Stimulated activated CD8-positive, alpha-beta memory T cell treated with anti-CD3 and anti-CD28 coated beads, Interleukin-7, amount 100 ng/mL, for 4 hours (primary cell): Measurements from ENCODE around the gene ZNF182.
"Not testable (repeated sequence)": the region's sequence is repeated elsewhere in the genome, so short reads cannot be mapped to it uniquely, and the experiment has no call there.

Experiments used
- DNase-seq, 2 donors: peaks; one replicate each; pipeline ENCODE4 v3.0.0-alpha.2; 2020; ENCODE audit warnings: low read depth in 2 of 2

The ZNF182 gene

GRCh38 chrX:48001260-48001659 lies 2.5 kb downstream of the ZNF182 start:
- no peak for DNase-seq

- no peak for DNase-seq
Observed at GRCh38 chrX:47992669-47993068, 11.1 kb downstream of the ZNF182 start.

- no peak for DNase-seq
Observed at GRCh38 chrX:47992095-47992380, 11.8 kb downstream of the ZNF182 start.

DNA sequence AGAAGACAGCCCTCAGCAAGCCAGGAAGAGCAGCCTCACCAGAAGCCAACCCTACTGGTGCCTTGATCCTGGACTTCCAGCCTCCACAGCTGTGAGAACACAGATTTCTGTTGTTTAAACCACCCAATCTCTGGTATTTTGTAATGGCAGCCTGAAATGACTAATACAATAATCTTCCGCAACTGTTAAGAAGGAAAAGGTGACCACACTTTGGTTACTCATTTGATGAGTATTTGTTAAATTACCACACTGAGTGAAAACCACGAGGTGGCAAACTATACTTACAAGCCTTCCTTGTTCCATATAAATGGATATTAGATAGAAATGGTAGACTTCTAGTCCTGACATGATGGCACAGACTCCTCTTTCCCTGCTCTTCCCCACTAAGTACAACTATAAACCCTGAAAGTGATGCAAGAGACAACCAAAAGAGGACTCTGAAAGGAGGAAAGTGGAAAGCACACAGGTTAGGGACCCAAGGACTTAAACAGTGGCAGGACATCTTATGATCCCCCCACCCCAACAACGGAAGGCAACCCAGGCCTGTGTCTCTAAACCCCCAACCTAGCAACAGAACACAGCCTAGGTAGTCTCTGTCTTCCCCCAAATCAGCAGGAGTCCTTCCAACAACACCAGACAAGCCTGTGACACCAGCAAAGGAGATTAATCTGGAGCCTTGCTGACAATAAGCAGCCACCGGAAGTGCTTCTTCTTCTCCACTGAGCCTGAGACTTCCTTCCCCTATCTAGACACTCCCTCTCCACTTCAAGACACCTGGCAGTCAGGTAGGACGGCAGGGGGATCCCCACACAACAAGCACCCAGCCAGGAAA lies 12.3 kb downstream of the ZNF182 start:
- DNase-seq = no peak

DNA sequence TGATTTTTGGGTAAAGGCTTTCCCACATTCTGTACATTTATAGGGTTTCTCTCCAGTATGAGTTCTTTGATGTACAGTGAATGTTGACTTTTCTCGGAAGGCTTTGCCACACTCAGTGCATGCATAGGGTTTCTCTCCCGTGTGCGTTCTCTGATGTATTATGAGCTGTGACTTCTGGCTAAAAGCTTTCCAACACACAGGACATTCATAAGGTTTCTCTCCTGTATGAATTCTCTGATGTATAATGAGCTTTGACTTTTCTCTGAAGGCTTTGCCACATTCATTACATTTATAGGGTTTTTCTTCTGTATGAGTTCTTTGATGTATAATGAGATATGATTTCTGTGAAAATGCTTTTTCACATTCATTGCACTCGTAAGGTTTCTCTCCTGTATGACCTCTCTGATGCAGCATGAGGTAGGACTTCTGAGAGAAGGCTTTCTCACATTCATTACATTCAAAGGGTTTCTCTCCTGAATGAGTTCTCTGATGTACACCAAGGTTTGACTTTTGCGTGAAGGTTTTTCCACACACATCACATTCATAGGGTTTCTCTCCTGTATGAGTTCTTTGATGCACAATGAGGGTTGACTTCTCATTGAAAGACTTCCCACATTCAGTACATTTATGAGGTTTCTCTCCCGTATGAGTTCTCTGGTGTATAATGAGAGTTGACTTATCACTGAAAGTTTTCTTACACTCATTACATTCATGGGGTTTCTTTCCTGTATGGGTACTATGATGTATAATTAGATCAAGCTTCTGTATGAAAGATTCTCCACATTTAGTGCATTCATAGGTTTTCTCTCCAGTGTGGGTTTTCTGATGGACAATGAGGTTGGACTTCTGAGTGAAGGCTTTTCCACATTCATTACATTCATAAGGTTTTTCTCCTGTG lies 27.3 kb downstream of the ZNF182 start:
- DNase-seq = no peak

DNA sequence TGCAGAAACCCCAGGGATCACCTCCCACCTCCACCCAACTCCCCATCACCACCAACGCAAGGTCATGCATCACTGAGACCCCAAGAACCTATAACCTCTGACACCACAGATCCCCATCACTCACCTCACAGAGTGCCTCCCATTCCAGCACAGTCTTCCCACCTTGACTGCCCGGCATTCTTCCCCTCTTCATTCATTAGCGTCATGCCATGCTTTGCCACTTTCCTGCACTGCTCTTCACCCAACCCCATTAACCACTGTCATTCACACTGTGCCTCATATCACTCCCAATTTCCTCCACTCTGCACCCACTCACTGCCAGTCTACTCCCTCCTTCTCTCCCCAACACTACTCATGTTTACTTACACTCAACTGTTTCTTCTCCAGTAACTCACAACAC lies 30.6 kb downstream of the ZNF182 start:
- no peak for DNase-seq

DNA sequence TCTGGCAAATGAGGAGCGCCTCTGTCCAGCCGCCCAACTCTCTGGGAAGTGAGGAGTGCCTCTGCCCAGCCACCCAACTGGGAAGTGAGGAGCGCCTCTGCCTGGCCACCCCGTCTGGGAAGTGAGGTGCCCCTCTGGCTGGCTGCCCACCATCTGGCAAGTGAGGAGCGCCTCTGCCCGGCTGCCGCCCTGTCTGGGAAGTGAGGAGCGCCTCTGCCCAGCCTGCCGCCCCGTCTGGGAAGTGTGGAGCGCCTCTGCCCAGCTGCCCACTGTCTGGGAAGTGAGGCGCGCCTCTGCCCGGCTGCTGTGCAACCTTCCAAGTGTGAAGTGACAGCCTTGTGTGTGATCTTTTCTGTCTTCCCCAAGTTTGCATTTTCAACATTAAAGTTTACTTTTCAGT lies 38.3 kb downstream of the ZNF182 start:
- not testable (repeated sequence) for DNase-seq

DNA sequence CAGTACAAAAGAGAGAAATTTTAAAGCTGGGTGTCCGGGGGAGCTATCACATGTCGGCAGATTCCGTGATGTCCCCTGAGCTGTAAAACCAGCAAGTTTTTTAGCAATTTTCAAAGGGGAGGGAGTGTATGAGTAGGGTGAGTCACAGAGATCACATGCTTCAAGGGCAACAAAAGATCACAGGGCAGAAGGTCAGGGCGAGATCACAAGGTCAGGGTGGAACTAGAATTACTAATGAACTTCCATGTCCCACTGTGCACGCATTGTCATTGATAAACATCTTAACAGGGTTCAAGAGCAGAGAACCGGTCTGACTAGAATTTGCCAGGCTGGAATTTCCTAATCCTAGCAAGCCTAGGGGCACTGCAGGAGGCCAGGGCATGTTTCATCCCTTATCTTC lies 42.0 kb downstream of the ZNF182 start:
- not testable (repeated sequence) for DNase-seq

DNA sequence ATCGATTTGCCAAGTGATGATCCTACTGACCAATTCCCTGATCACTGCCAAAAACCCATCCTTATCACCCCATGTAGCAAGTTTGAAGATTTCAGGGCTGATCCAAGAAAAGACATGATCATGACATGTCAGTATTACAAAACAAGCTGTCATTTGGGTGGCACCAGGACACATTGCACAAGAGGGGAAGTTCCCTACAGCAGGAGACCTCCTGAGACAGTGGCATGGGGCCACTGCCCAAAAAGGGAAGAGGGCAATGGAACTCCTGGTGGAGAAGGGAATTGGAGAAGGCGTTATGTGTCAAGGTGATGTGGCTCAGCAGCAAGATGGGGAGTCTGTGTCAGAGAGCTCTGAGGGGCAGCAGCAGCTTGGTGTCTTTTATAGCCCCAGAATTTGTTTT lies 43.4 kb downstream of the ZNF182 start:
- DNase-seq = no peak

DNA sequence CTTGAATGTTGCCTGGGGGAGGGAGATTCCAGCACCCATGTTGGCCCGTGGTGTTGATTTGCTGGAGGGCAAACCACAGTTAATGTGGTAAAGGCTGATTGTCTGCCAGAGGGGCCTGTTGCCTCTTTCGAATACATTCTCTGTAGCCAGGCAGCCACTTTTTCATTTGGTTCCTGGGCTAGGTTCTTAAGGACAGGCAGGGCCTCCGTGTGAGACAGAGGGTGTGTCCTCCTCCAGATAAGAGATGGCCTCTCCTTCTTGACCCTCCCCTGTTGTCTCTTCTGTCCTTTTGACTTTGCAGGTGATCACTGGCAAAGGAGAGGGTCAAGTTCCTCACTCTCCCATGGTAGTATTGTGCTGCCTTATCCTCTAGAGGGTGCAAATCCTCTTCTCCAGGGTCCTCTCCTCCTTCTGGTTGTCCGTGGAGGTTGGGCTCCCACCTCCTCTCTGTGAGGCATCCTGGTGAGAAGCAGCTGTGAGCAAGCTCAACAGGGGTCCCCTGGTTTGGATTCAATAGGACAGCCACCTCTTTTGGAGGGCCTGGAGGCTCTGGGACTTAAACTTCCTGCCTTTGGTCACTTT lies 44.9 kb downstream of the ZNF182 start:
- no peak for DNase-seq

GRCh38 chrX:47958206-47958605 lies 45.6 kb downstream of the ZNF182 start:
- DNase-seq = not testable (repeated sequence)

DNA sequence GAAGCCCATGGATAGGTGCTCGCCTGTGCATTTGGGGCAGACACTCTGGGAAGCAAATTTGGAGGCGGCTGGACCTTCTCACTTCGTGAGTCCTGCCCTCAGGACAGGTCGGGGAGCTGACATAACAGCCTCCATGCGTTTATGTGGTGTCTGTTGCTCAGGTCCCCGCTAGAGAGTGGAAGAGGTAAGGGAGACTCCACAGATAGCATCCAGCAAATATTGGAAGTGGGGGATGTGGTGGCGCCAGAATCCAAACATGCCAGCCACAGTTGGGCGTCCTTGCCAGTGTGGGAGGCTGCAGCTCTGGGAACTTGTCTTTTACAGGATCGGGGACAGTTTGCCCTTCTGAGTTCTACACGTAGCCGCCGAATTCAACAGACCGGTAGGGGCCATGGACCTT lies 47.8 kb downstream of the ZNF182 start:
- no peak for DNase-seq

DNA sequence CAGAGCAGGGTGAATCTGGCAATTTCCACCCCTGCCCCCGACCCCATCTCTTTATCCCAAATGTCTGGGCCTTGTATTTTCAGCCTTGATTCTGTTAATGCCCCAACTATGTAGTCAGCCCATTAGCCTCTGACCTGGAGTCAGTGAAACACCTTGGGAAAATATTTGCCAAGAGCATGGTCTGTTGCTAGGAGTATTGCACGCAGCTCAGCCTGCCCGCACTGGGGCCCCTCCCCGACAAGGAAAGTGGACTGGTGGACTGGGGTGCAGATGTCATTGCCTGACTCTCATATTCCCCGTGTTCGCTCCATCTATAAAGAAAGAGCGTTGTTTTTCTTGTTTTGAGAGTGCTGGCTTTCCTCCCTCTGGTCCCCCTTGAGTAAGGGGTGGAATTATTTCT lies 48.5 kb downstream of the ZNF182 start:
- not testable (repeated sequence) for DNase-seq

- DNase-seq = no peak
Observed at GRCh38 chrX:47941423-47941822, 62.4 kb downstream of the ZNF182 start.

DNA sequence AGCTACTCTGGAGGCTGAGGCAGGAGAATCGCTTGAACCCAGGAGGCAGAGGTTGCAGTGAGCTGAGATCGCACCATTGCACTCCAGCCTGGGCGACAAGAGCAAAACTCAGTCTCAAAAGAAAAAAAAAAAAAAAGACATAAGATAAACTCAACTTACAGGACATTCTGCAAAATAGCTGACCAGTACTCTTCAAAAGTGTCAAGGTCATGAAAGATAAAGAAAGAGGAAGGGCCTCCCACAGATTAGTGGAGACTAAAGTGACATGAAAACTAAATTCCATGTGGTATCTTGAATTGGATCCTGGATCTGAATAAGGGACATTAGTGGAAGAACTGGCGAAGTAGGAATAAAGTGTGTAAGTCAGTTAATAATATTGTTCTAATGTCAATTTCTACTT lies 63.3 kb downstream of the ZNF182 start:
- no peak for DNase-seq

DNA sequence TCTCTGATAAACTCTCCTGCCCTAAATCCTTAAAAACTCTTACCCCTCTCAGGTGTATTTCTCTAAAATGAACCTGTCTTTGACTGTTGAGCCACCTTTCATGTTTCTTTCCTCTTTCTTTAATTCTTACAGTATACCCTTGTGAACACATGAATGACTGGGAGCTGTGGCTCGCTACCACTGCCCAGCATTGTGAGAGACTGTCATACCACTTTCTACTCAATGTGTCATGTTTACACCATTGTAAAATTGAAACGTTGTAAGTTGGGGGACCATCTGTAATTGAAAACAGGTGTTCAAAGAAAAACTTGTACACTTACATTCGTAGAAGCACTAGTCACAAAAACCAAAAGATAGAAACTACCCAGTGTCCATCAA lies 66.9 kb downstream of the ZNF182 start:
- DNase-seq = no peak

DNA sequence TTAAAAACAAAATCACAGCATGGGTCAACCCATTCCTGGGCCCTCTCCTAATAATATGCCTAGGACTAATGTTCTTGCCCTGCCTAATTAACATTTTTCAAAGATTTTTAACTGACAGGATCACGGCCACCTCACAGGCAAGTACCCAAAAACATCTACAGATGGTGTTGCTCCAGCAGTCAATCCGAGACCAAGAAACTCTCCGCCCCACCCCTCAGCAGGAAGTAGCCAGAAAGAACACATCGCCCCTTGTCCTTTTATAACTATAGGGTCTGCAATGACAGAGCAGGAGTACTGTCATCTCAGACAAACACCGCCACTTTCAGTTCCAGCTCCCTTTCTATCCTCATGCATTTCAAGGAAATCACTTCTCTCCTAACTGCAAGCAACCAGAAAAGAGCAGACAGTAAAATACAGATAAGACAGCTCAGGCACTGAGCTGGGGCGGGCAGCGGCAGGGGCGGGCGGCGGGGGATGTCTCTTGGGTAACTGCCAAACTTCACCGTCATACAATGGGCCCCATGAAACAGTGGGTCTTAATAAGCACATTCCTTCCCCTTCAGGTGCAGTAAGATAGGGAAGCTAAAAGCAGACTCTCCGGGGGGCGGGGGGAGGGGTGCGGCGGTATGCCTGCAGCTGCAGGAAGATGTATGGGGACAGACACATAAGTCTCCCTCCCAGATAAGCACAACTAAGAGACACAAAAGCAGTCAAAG lies 67.4 kb downstream of the ZNF182 start:
- DNase-seq = no peak

DNA sequence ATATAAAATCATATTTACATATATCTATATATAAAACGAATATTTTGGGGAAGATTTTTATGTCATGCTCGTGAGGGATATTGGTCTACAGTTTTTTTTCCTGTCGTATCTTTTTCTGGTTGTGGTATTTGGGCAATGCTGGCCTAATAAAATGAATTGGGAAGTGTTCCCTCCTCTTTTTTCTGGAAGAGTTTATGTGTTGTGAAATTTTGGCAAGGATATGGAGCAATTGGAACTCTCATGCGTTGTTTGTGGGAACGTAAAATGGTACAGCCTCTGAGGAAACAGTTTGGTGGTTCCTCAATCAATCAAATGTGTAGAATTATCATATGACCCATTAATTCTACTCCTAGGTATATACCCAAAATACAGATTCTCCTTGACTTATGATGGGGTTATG lies 69.8 kb downstream of the ZNF182 start:
- DNase-seq = no peak

- not testable (repeated sequence) for DNase-seq
Observed at GRCh38 chrX:47931970-47932369, 71.8 kb downstream of the ZNF182 start.

DNA sequence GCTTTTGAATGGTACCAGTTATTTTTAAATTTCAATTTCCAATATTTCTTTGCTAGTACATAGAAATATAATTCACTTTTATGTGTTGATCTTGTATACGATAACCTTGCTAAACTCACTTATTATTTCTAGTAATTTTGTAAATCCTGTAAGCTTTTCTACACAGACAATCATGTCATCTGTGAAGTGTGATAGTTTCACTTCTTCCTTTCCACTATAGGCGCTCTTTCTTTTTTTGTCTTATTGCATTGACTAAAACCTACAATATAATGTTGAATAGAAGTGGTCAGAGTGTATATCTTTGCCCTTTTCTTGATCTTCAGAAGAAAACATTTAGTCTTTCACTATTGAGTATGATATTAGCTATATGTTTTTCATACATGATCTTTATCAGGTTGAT lies 76.6 kb downstream of the ZNF182 start:
- DNase-seq = no peak
